ENCODE data around the gene CNTNAP2. TPM values are rescaled to one million over a fixed set of nuclear protein-coding genes. Genes with fewer than 3 reads are reported as not detected.

Gene CNTNAP2
- total RNA-seq, 1 experiment from 2014 or later = 64.5 TPM

GRCh38 chr7:147810269-147810668, 1693.7 kb downstream of the CNTNAP2 start:
- H2AK5ac ChIP-seq (ENCODE audit: insufficient read length, low read length) = no peak overlapping the region
- H4K91ac ChIP-seq (ENCODE audit: insufficient read length, low read depth, low read length) = no peak overlapping the region
- H2AFZ ChIP-seq (ENCODE audit: low read length) = no peak overlapping the region
- H3K79me2 ChIP-seq (ENCODE audit: insufficient read depth, low read length) = no peaks in the 10 kb centered on the region
- H3K23ac ChIP-seq (ENCODE audit: insufficient read length, low read depth, low read length) = no peak overlapping the region
- Mint-ChIP-seq H3K27ac (no peak overlapping the region), H3K9me3 (peaks cover 0 to 6% of the 10 kb centered on the region in 2 experiments; a peak in 2 of 5 replicates), H3K4me1 (no peaks in the 10 kb centered on the region), H3K36me3 (ENCODE audit: insufficient read depth in 1 of 3, low read depth in 3 of 3) (peaks cover 0 to 8% (median 0%) of the 10 kb centered on the region in 3 experiments; a peak in 3 of 7 replicates), H3K4me3 (no peak overlapping the region), H3K27me3 (ENCODE audit: low read depth) (no peaks in the 10 kb centered on the region)
- no peak overlapping the region for H2BK12ac ChIP-seq (ENCODE audit: insufficient read length, low read depth, low read length)
- H3K14ac ChIP-seq (ENCODE audit: insufficient read depth, low read length) = no peak overlapping the region
- no peak overlapping the region for H2BK15ac ChIP-seq (ENCODE audit: low read depth, low read length)
- no peaks in the 10 kb centered on the region for H3K79me1 ChIP-seq (ENCODE audit: insufficient read depth, low read depth, low read length, poor library complexity, severe bottlenecking)
- no peaks in the 10 kb centered on the region for H3K27me3 ChIP-seq (ENCODE audit: insufficient read depth, low read length)
- H3K9ac ChIP-seq (ENCODE audit: extremely low read depth, insufficient read length, low read length) = no peak overlapping the region
- no peak overlapping the region for H2BK5ac ChIP-seq (ENCODE audit: insufficient read length, low read length)
- no peak overlapping the region for H4K5ac ChIP-seq (ENCODE audit: insufficient read length, low read depth, low read length)
- H3K56ac ChIP-seq (ENCODE audit: insufficient read length, low read depth, low read length) = no peak overlapping the region
- no peaks in the 10 kb centered on the region for H3K9me3 ChIP-seq (ENCODE audit: control insufficient read depth, low read depth, low read length)
- H3K4ac ChIP-seq (ENCODE audit: low read depth, low read length) = no peak overlapping the region
- no peak for TF ChIP-seq CTCF (conservative IDR thresholded peaks at IDR 0.05)
- no peak overlapping the region for H3K18ac ChIP-seq (ENCODE audit: insufficient read length, low read depth, low read length)
- no peaks in the 10 kb centered on the region for H3K4me1 ChIP-seq (ENCODE audit: insufficient read depth, low read length)
- no peak for DNase-seq
- no peaks in the 10 kb centered on the region for H4K20me1 ChIP-seq (ENCODE audit: control insufficient read depth, insufficient read depth, insufficient read length)
- H3T11ph ChIP-seq (ENCODE audit: low read length) = no peak overlapping the region
- no peak overlapping the region for H3K4me2 ChIP-seq (ENCODE audit: insufficient read depth, insufficient read length, low read length)
- no peaks in the 10 kb centered on the region for H3K23me2 ChIP-seq (ENCODE audit: insufficient read length, low read depth, low read length, poor library complexity, severe bottlenecking)
- no peak overlapping the region for H2BK20ac ChIP-seq (ENCODE audit: low read depth, low read length, poor library complexity, severe bottlenecking)
- H4K8ac ChIP-seq (replicated peaks; ENCODE audit: insufficient read length, low read depth, low read length) = no peak overlapping the region
- no peak overlapping the region for H3K27ac ChIP-seq (ENCODE audit: insufficient read length, low read depth, low read length)
- no peak overlapping the region for H2BK120ac ChIP-seq (ENCODE audit: low read depth, low read length, poor library complexity, severe bottlenecking)
